GM12878 (cell line): ENCODE measurements around the gene FXYD6. TPM values are rescaled to one million over a fixed set of nuclear protein-coding genes. Genes with fewer than 3 reads are reported as not detected.

ENCODE experiments used
- ATAC-seq: fragments of 200-7000 bp; cut with Tn5 transposase; 3 replicates; pipeline ENCODE4 v1.9.1; 2020; ENCODE audit warnings: mild to moderate bottlenecking, moderate library complexity
- BruUV-seq: library from RNA; stranded (reverse); fragments of 400-500 nt; replicated peaks from 2 replicates; lab custom pipeline; 2021; lab: Mats Ljungman, UMichigan
- CTCF ChIA-PET: fragments of 300-600 bp; sonication (Branson Sonifier 250); formaldehyde crosslinking; extraction: SDS; loops from one replicate; lab custom pipeline; 2021; ENCODE audit warnings: inconsistent platforms; lab: Yijun Ruan, JAX
- POLR2A ChIA-PET: fragments of 350-600 bp; formaldehyde crosslinking; extraction: SDS; loops from one replicate; lab custom pipeline; 2021; ENCODE audit warnings: inconsistent platforms; lab: Charles Lee
- RAD21 ChIA-PET: fragments of 300-600 bp; sonication (Branson Sonifier 250); formaldehyde crosslinking; loops from one replicate; lab custom pipeline; 2023; ENCODE audit warnings: antibody characterized with exemption; ENCODE audit not compliant: unreplicated experiment; lab: Charles Lee
- SMC1A ChIA-PET: fragments of 300-600 bp; sonication (Branson Sonifier 250); formaldehyde crosslinking; loops from one replicate; lab custom pipeline; 2023; ENCODE audit not compliant: unreplicated experiment, uncharacterized antibody; lab: Charles Lee
- DNase-seq: peaks from one replicate; pipeline ENCODE4 v3.0.0-alpha.2; 2011; ENCODE audit warnings: low read depth, low spot score
- FAIRE-seq: peaks from 3 replicates; lab custom pipeline; 2011; peaks lifted over from hg19 to GRCh38; lab: Jason Lieb, UNC
- H2AFZ ChIP-seq: 2 replicates; pipeline ENCODE4 v1.6.0; 2011; ENCODE audit warnings: low read depth, low read length, control low read depth; ENCODE audit not compliant: control insufficient read depth
- H3K27ac ChIP-seq: 2 replicates; pipeline ENCODE4 v1.5.1; 2011; ENCODE audit warnings: control low read depth; ENCODE audit not compliant: control insufficient read depth, insufficient read depth
- H3K27me3 ChIP-seq, 2 experiments: replicated peaks in 1 of 2; 2 replicates each; pipeline versions ENCODE4 v1.6.0 to v1.6.1; 2011; ENCODE audit warnings: low read length in 1 of 2; ENCODE audit not compliant: control insufficient read depth in 2 of 2, insufficient read depth in 2 of 2
- H3K36me3 ChIP-seq, 2 experiments: 2 replicates each; pipeline ENCODE4 v1.5.1; 2011; ENCODE audit warnings: low read length in 1 of 2; ENCODE audit not compliant: control insufficient read depth in 2 of 2, insufficient read depth in 2 of 2
- H3K4me1 ChIP-seq: 2 replicates; pipeline ENCODE4 v1.6.1; 2011; ENCODE audit warnings: mild to moderate bottlenecking, low read length, moderate library complexity, mixed read lengths; ENCODE audit not compliant: control insufficient read depth, insufficient read depth
- H3K4me2 ChIP-seq: 2 replicates; pipeline ENCODE4 v1.6.0; 2011; ENCODE audit warnings: control low read depth; ENCODE audit not compliant: control insufficient read depth, insufficient read depth
- H3K4me3 ChIP-seq: fragments of 200-600 bp; sonication (generic); 2 replicates; pipeline ENCODE4 v1.5.1; 2016
- H3K79me2 ChIP-seq: 2 replicates; pipeline ENCODE4 v1.6.0; 2011; ENCODE audit warnings: low read length; ENCODE audit not compliant: control insufficient read depth, insufficient read depth
- H3K9ac ChIP-seq: 2 replicates; pipeline ENCODE4 v1.8.0; 2011; ENCODE audit warnings: low read length, control low read depth, mixed read lengths; ENCODE audit not compliant: control insufficient read depth, insufficient read depth
- H3K9me3 ChIP-seq: replicated peaks from 3 replicates; pipeline ENCODE4 v1.5.1; 2011; ENCODE audit warnings: mild to moderate bottlenecking, low read length; ENCODE audit not compliant: control insufficient read depth, insufficient read depth
- H4K20me1 ChIP-seq: 2 replicates; pipeline ENCODE4 v1.6.0; 2011; ENCODE audit not compliant: control insufficient read depth, insufficient read depth
- BCL11A ChIP-seq: IDR thresholded peaks from 2 replicates; pipeline ENCODE4 v1.6.1; 2011; ENCODE audit warnings: low read depth, low read length
- CUX1 ChIP-seq: IDR thresholded peaks from 2 replicates; pipeline ENCODE4 v1.6.1; 2012; ENCODE audit warnings: improper control_type of control experiment, low read depth, low read length; ENCODE audit not compliant: insufficient replicate concordance
- HCFC1 ChIP-seq: fragments of 150-350 bp; IDR thresholded peaks from 2 replicates; pipeline ENCODE4 v1.6.1; 2014; ENCODE audit warnings: low read length
- HDAC2 ChIP-seq: fragments of 200-600 bp; sonication (generic); IDR thresholded peaks from 2 replicates; pipeline ENCODE4 v1.6.1; 2017
- IRF3 ChIP-seq: fragments of 450-650 bp; IDR thresholded peaks from 2 replicates; pipeline ENCODE4 v1.6.1; 2014; ENCODE audit warnings: mild to moderate bottlenecking
- MYB ChIP-seq: fragments of 150-350 bp; IDR thresholded peaks from 2 replicates; pipeline ENCODE4 v1.6.1; 2014; ENCODE audit warnings: mild to moderate bottlenecking, low read depth, low read length, borderline replicate concordance
- PKNOX1 ChIP-seq: fragments of 450-650 bp; IDR thresholded peaks from 2 replicates; pipeline ENCODE4 v1.6.1; 2016; ENCODE audit warnings: mild to moderate bottlenecking
- WRNIP1 ChIP-seq: IDR thresholded peaks from 2 replicates; pipeline ENCODE4 v1.6.1; 2011; ENCODE audit warnings: low read depth, low read length, improper control_type of control experiment, borderline replicate concordance
- YBX1 ChIP-seq: fragments of 450-650 bp; IDR thresholded peaks from 2 replicates; pipeline ENCODE4 v1.6.1; 2016; ENCODE audit warnings: antibody characterized with exemption
- WGBS: methylation state at CpG from one replicate; pipeline ENCODE4 v1.1.6; 2016; ENCODE audit warnings: low lambda C conversion rate; ENCODE audit not compliant: insufficient replicate concordance, insufficient coverage; ENCODE audit errors: missing lambda C conversion rate; 5-methylcytosine and 5-hydroxymethylcytosine counted together
- in situ Hi-C: fragments of 300-500 bp; cut with MboI; formaldehyde crosslinking; loops from 9 replicates; pipeline ENCODE4 v1.14.3; 2018; ENCODE audit warnings: mixed read lengths
- intact Hi-C: fragments of 100-400 bp; cut with micrococcal nuclease; formaldehyde crosslinking; loops from one replicate; pipeline ENCODE4 v1.14.2; 2022; ENCODE audit not compliant: unreplicated experiment
- polyA plus RNA-seq, 11 experiments: library from polyadenylated mRNA; depleted of rRNA in 4 of 11; unstranded in 6 of 11; stranded (reverse) in 5 of 11; fragments of >200 nt; fragmentation: Nextera tagmentation in 4 of 11; fragmentation: Illumina TruSeq in 1 of 11; extraction: Ambion mirVana in 4 of 11; extraction: Trizol in 1 of 11; gene quantifications; 1 replicate in 1 of 11; 2 replicates in 10 of 11; pipeline versions ENCODE4 v1.2.1 to v1.2.3, GENCODE V29; 2011 to 2016; ENCODE audit warnings: inconsistent platforms in 2 of 11, missing spikeins in 2 of 11, low read depth in 1 of 11
- total RNA-seq, 4 experiments: library from RNA; depleted of rRNA in 3 of 4; stranded (reverse); fragments of >200 nt in 3 of 4; fragmentation: Illumina TruSeq in 1 of 4; extraction: Trizol in 1 of 4; gene quantifications; 2 replicates each; pipeline versions ENCODE4 v1.2.1 to v1.2.3, GENCODE V29; 2013 to 2021
- TF ChIP-seq, protein P1 (sequence below): IDR thresholded peaks from 2 replicates; pipeline ENCODE4 v1.6.1; 2011; ENCODE audit warnings: borderline replicate concordance, low read depth, mild to moderate bottlenecking, moderate library complexity, low read length; ENCODE audit not compliant: insufficient read depth, poor library complexity, severe bottlenecking
- TF ChIP-seq, protein P2 (sequence below): fragments of 450-650 bp; IDR thresholded peaks from 2 replicates; pipeline ENCODE4 v1.6.1; 2016; ENCODE audit warnings: mild to moderate bottlenecking

FXYD6 gene
- total and polyA plus RNA-seq, 10 of the 15 experiments (the other 5 are each of a cell fraction or from before 2014, with no cell fraction given), result 0.09 to 2.0 (median 0.23) TPM; not detected in 2

DNA sequence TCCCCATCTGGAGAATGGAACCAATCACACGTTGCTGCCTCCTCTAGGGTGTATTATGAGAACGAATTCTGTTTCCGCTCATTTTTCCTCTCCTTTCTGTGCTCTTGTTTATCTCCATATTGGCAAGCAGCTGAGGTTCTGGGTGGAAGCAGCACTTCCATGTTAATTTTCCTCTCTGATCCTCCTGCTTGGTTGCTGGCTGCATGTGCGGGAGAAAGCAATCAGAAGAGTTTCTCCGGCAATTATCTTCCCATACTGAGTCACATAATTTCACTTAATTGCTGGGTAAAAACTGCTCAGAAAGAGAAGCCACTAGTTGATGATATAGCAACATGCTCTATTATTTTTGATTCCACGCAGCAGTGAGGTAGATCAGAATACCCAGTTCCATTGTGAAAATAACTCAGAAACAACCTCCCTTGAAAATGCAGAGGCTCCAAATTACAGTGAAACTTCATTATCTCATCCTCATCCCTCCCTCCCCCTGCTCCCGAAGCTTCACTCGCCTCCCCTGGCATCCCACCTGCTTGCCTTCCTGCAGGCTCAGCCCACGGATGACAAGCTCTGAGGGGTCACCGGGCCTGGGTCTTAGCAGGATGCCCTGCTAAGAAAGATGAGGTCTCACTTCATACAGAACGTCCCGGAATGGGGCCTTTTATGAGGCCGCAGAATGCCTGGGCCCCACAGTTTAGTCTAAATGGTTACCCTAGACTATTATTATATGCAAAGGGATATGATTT lies 20.4 kb downstream of the FXYD6 start:
- Histone ChIP-seq H3K9me3 (peaks cover 2% of the 10 kb centered on the region; the same call in 2 of the 3 replicates), H3K36me3 (no peaks in the 10 kb centered on the region), H3K4me3 (no peak overlapping the region), H3K4me1 (no peaks in the 10 kb centered on the region), H3K4me2 (no peak overlapping the region), H3K27ac (no peak overlapping the region), H4K20me1 (no peaks in the 10 kb centered on the region), H3K9ac (no peak overlapping the region), H3K79me2 (no peaks in the 10 kb centered on the region), H2AFZ (no peak overlapping the region), H3K27me3 (no peaks in the 10 kb centered on the region; a peak in 2 of 4 replicates)
- DNase-seq, result no peak
- intact Hi-C loops (no loop called here), in situ Hi-C loops (no loop called here)
- ATAC-seq, result no peak
- RAD21 ChIA-PET, result no interaction called here
- CTCF ChIA-PET, result no interaction called here
- SMC1A ChIA-PET, result interaction anchor here (0.6 to 1.4 kb wide), 2 partner anchors 43 to 91 kb away, joined by 3 to 4 read pairs; no protein-coding TSS in a partner anchor
- no peak for FAIRE-seq
- POLR2A ChIA-PET, result no interaction called here
- 37% methylated on average over 13 of the region's 13 CpGs for WGBS
- BruUV-seq, result no TSS peak
- TF ChIP-seq WRNIP1 (no peak), YBX1 (no peak), HDAC2 (no peak), MYB (no peak), HCFC1 (no peak), PKNOX1 (no peak), CUX1 (no peak), IRF3 (no peak), BCL11A (no peak)
- TF ChIP-seq, protein P1, sequence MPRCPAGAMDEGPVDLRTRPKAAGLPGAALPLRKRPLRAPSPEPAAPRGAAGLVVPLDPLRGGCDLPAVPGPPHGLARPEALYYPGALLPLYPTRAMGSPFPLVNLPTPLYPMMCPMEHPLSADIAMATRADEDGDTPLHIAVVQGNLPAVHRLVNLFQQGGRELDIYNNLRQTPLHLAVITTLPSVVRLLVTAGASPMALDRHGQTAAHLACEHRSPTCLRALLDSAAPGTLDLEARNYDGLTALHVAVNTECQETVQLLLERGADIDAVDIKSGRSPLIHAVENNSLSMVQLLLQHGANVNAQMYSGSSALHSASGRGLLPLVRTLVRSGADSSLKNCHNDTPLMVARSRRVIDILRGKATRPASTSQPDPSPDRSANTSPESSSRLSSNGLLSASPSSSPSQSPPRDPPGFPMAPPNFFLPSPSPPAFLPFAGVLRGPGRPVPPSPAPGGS, result no peak
- TF ChIP-seq, protein P2, sequence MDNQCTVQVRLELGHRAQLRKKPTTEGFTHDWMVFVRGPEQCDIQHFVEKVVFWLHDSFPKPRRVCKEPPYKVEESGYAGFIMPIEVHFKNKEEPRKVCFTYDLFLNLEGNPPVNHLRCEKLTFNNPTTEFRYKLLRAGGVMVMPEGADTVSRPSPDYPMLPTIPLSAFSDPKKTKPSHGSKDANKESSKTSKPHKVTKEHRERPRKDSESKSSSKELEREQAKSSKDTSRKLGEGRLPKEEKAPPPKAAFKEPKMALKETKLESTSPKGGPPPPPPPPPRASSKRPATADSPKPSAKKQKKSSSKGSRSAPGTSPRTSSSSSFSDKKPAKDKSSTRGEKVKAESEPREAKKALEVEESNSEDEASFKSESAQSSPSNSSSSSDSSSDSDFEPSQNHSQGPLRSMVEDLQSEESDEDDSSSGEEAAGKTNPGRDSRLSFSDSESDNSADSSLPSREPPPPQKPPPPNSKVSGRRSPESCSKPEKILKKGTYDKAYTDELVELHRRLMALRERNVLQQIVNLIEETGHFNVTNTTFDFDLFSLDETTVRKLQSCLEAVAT, result no peak
